A549 (cell line): Measurements from ENCODE around the gene KSR2.

Experiments
- BCL3 ChIP-seq: fragments of >200 bp; sonication (Bioruptor Twin); formaldehyde crosslinking; IDR thresholded peaks from 3 replicates; pipeline ENCODE4 v1.6.1; 2016
- BHLHE40 ChIP-seq: IDR thresholded peaks from 2 replicates; pipeline ENCODE4 v1.6.1; 2012; ENCODE audit warnings: low read depth, low read length, inconsistent platforms
- CTCF ChIP-seq: fragments of >200 bp; sonication (Bioruptor Twin); formaldehyde crosslinking; IDR thresholded peaks from 3 replicates; pipeline ENCODE4 v1.5.1; 2016
- EP300 ChIP-seq, 2 experiments: fragments of >200 bp; sonication (Bioruptor Twin); formaldehyde crosslinking; IDR thresholded peaks; 2 replicates in 1 of 2; 3 replicates in 1 of 2; pipeline ENCODE4 v1.6.1; 2016 to 2017
- ESRRA ChIP-seq: fragments of 150-350 bp; IDR thresholded peaks from 2 replicates; pipeline ENCODE4 v1.6.1; 2014; ENCODE audit warnings: mild to moderate bottlenecking, low read length, borderline replicate concordance
- POLR2A ChIP-seq: IDR thresholded peaks from 2 replicates; pipeline ENCODE4 v1.6.1; 2012; ENCODE audit warnings: mild to moderate bottlenecking, low read length
- RAD21 ChIP-seq, 2 experiments: fragments of >200 bp in 1 of 2; sonication (Bioruptor Twin) in 1 of 2; formaldehyde crosslinking in 1 of 2; IDR thresholded peaks in 1 of 2; conservative IDR thresholded peaks in 1 of 2; 2 replicates in 1 of 2; 3 replicates in 1 of 2; pipeline ENCODE4 v1.6.1; 2012 to 2018; ENCODE audit warnings: inconsistent platforms in 1 of 2
- RFX5 ChIP-seq: fragments of 450-650 bp; IDR thresholded peaks from 2 replicates; pipeline ENCODE4 v1.7.1; 2014; ENCODE audit warnings: antibody characterized with exemption, mild to moderate bottlenecking, moderate library complexity

GRCh38 chr12:117518594-117519270 is 450.1 kb downstream of the KSR2 start:
- TF ChIP-seq CTCF (no peak), RAD21 (conservative IDR thresholded peaks at IDR 0.05 in 1 of 2, IDR thresholded peaks at IDR 0.05 in 1 of 2) (no peak), POLR2A (no peak), ESRRA (no peak), EP300 (IDR thresholded peaks at IDR 0.05) (no peak), BHLHE40 (no peak), BCL3 (no peak), RFX5 (no peak)
